K562 treated with DMSO at 1 percent for 12 hours (cell line): ENCODE measurements around the gene BAK1. TPM values are rescaled to one million over a fixed set of nuclear protein-coding genes. Genes with fewer than 3 reads are reported as not detected.

ENCODE experiments used
- total RNA-seq: library from RNA; unstranded; fragments of 300-600 nt; gene quantifications from 2 replicates; pipeline ENCODE4 v1.2.3, GENCODE V29; 2022; ENCODE audit not compliant: insufficient read depth

Gene BAK1
- 27.6 and 29.7 TPM in 2 replicates for total RNA-seq

DNA sequence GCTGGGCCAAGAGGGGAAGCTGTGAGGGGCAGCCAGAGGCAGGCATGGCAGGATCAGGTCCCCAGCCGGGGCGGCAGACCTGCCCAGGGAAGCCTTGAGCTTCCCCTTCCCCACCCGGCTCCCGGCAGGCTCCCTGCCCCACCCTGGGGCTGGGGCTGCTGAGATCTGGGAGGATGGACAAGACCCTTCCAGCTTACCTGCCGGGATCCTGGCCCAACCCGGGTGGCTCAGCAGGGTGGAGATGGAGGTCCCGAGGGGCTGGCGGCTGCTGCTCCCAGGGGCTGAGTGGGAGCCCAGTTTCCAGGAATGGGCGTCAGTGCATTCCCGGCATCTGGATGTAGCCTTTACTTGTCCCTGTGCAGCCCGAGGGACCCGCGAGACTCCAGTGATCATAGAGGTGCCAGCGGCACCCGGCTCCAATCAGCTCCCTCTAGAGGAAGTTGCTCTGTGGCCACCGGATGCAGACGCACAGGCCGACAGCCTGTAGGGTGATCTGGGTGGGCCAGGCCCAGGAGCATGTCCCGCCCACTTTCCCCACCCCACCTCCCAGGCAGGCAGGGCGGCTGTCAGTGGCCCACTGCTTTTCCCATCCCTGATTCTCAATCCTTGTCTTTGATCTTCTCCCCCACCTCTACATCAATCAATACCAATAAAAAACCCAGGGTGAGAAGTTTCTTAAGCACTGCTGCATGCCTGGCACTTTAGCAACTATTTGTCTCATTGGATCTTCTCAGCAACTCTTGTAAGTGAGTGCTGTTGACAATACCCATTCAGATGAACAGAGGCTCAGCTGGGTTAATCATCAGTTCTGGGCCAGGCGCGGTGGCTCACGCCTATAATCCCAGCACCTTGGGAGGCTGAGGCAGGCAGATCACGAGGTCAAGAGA is at the start of gene BAK1:
BAK1 (minus strand) TSS at position 449 of the 887 bp plus-strand sequence. CDS start 2,672 bp downstream, outside the sequence.

DNA sequence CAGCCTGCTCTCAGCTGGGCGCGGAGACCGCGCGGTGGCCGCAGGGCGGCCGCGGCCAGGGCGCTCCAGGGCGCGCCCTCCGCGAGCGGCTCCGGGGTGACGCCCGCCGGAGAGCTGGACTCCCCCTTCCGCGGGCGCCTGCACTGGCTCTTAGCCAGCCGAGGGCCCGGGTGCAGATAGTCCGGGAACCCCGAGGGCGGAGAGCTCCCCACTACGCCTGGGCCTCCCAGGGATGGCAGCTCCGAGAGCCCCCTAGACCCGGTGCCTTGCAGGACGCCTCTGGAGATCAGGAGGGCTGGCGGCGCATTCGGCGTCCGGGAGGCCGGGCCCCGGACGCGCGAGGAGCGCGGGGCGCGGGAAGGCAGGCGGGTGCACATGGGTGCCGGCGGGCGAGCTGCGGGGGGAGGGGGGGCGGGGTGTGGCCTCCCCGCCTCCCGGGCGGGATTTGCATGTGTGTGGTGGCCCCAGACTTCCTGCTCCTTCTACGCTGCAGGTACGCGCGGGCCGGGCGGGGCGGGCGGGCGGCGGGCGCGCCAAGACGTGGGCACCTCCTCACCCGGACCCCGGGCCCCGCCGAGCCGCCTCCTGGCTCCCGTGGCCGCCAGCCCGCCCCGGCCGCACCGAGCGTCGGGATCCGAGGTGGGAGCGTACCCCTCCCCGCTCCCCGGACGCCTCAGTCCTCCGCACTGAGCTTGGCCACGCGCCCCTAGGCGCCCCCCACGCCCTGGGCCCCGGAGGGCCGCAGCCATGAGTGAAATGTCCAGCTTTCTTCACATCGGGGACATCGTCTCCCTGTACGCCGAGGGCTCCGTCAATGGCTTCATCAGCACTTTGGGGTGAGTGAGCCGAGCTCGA is 41.0 kb upstream of the BAK1 start, which contains the start of gene ITPR3:
ITPR3 (plus strand) TSS at position 467 of the 855 bp plus-strand sequence; CDS start at position 748, 281 bp downstream.

Other genes with a start within 250 kb of the BAK1 start
- gene KIFC1, start 188.5 kb downstream of the BAK1 start, total RNA-seq, result 91.7 and 119 TPM in 2 replicates
- 62.9 and 79.9 TPM in 2 replicates for gene PHF1, start 169.3 kb downstream of the BAK1 start, total RNA-seq
- 427 and 491 TPM in 2 replicates for gene CUTA, start 162.2 kb downstream of the BAK1 start, total RNA-seq
- gene SYNGAP1, start 160.2 kb downstream of the BAK1 start, total RNA-seq, result 1.1 and 10.1 TPM in 2 replicates
- 7.0 and 13.1 TPM in 2 replicates for gene ZBTB9, start 125.7 kb downstream of the BAK1 start, total RNA-seq
- gene ITPR3, start 41.0 kb upstream of the BAK1 start, total RNA-seq, result 3.9 and 15.4 TPM in 2 replicates
- gene UQCC2, start 131.4 kb upstream of the BAK1 start, total RNA-seq, result 70.5 and 103 TPM in 2 replicates
- gene IP6K3, start 166.6 kb upstream of the BAK1 start, total RNA-seq, result not detected in 2 replicates
- 52.7 and 59.8 TPM in 2 replicates for gene LEMD2, start 208.9 kb upstream of the BAK1 start, total RNA-seq
- gene MLN, start 223.7 kb upstream of the BAK1 start, total RNA-seq, result not detected in 2 replicates